NCI-H460 (cell line): ENCODE results near the gene NOD1. TPM values are rescaled to one million over a fixed set of nuclear protein-coding genes. Genes with fewer than 3 reads are reported as not detected.
A peak's percentile ranks its signal among the peaks of the same experiment; 100 is the strongest.
"Not testable (repeated sequence)": the region's sequence is repeated elsewhere in the genome, so short reads cannot be mapped to it uniquely, and the experiment has no call there.

Source experiments
- DNase-seq: peaks from one replicate; pipeline ENCODE4 v3.0.0-alpha.2; 2016; ENCODE audit warnings: low read depth; ENCODE audit errors: extremely low read depth
- polyA plus RNA-seq: library from polyadenylated mRNA; depleted of rRNA; stranded (reverse); fragments of >200 nt; gene quantifications from 2 replicates; pipeline ENCODE4 v1.2.3, GENCODE V29; 2014; cell fraction: nucleus; rRNA removed
- total RNA-seq: library from RNA; depleted of rRNA; stranded (reverse); fragments of >200 nt; shearing (Covaris generic); gene quantifications from 2 replicates; pipeline ENCODE4 v1.2.3, GENCODE V29; 2014; rRNA removed

The NOD1 gene
- 5.0 and 7.7 TPM in 2 replicates for total RNA-seq
- 21.1 and 22.2 TPM in 2 replicates for polyA plus RNA-seq

DNA sequence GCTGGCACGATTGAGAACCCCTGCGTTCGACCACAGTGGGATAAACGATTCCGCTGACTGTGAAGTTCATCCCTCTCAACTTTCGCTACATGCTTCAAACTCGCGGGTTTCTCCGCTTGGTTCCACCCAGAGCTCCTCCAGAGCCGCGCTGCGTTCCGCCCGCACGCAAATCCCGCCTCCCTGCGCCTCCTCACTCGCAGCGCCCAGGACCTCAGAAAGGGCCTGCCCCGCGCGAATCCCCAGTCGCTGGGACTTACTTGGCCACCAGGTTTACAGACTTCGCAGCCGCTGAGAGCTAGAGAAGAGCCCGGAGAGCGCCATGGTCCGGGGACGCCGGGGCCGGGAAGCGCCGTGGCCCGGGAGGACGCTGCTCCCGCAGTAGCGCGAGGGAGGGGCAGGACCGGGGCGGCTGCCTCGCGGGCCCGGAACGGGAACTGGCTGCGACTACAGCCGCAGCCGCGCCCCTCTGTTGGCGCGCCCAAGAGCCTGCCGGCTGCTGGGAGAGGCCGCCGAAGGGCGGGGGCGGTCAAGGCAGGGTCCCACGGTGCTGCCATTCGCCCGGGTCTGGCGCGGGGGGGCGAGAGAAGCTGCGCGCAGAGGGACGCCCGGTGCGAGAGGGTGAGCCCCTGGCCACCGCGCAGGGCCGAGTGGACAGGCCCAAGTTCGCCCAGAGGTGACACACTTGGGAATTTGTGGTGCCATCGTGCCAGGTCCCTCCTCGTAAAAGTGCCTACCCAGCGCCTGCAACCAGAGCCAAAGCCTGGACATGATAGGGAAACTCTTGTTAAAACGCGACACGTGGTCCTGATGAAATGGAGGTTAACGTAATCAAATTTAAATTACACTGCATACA lies at the start of gene NOD1:
Gene NOD1, minus strand, starts transcription at position 436 of the 853 bp plus-strand sequence. CDS start 21,863 bp downstream, outside the sequence.
- DNase-seq = peak; percentile 67

GRCh38 chr7:30527297-30527696 lies 48.7 kb upstream of the NOD1 start:
- not testable (repeated sequence) for DNase-seq

DNA sequence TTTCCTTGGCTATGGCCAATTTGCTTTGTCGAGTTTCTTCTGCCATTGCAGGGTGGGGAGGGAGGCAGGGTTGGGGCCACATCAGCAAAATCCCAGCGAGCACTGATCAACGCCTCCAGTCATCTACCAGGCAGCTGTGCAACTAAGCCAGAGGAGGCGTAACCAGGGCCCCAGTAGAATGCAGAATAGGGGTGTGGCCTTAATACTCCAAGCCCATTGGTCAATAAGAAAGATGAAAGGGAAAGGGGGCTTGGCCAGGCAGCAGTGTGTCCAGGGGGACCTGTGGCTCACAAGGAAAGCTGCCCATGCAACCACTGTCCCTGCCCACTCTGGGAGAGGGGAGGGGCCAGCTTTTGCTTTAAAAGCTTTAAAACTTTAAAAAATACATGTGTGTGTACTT lies 47.6 kb upstream of the NOD1 start:
- DNase-seq = no peak

DNA sequence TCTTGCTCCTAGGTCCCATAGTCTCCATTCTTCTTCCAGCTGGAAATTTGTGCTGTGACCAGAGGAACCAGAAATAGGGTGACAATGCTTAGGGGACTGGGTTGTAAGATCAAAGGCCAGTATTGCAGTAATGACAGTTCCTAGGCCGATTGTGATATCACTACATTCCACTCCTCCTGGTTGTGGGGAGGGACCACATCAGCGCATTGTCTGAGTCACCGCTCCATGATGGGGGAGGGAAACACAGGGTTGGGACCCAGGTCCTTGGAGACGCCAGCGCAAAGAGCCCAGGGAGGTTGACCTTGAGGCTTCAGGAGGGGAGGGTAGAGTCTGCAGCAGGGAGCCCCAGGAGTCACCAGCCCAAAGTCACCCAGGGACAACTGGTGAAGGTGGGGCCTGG lies 46.8 kb upstream of the NOD1 start:
- no peak for DNase-seq

DNA sequence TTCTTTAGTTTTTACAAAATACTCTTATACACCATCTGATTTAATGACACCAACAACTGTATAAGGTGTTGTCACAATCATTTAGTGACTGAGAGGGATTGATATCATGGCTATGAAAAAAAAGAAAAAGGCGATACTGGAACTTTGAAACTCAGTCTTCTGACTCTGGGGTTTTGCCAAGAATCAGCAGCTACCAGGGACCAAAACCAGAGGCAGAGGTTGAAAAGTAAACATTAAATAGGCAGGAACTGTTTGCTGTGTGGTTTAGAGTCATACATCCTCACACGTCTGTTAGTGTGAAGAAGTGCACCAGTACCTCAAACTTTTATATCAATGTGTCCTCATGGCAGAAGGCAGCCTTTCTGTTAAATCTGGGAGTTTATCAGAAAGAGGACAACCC lies 46.0 kb upstream of the NOD1 start:
- DNase-seq = no peak

DNA sequence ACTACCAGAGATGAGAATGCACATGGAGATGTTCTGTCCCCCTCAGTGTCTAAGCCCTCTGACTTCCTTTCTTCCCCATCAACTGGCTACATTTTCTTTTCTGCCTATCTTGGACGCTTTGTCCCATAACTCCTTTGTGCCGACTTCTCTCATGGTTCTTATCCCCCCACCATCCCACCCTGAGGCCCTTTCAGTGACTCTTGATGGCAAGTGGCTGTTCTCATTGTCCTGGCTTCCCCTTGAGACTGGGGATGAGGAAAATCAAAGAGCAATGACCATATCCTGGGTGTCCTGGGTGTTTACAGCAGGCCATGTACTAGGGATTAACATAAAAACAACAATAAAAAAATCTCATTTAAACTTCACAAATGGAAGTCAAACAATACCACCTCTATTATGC lies 44.9 kb upstream of the NOD1 start:
- no peak for DNase-seq

DNA sequence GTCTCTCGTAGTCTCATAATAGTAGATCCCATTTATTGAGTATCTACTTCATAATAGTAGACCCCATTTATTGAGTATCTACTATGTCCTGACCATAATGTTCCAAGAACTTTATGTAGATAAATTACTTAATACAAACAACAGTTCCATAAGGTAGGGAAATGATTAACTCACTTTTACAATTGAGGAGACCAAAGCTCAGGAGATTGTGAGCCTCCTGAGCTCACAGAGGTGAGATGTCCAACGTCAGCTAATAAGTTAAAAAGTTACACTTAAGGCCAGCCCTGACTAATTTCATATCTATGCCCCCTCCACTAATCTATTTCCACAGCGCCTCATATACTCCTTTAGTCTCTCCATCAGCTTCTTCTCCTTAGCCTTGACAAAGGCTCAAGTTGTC lies 43.6 kb upstream of the NOD1 start:
- DNase-seq = no peak

GRCh38 chr7:30521532-30521931 lies 42.9 kb upstream of the NOD1 start:
- DNase-seq = no peak

DNA sequence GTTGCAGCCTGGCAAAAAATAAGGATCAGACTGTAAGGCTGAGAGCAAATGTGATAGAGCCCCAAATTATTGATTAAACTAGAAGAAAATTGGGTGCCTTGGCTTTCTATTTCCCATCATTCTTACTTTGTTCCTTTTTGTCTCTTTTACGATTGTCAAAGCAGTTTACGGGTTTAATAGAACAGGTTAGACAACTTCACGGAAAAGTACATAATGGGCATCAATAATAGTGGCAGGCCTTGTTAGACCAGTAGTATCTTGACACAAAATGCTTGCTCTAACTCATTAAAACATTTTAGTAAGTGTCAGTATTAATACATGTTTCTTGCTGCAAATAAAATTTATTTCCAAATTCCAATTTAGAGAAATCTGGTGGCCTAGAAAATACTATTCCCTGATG lies 40.5 kb upstream of the NOD1 start:
- no peak for DNase-seq

DNA sequence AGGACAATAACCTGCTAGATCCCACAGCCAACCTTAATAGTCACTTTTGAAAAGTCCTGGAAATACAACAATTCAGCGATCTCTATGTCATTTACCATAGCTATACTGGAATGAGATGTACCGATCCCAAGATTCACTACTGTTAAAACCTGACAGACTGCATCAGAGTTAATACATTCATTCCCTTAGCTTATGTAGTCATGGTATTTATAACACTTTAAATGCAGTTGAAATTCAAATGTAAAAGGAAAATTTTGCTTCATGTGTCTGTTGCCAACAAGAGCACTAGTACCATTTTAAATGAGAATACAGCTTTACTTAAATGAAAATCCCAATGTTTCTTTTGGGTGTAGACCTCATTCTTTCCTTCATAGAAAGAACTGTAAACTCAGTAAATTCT lies 37.2 kb upstream of the NOD1 start:
- DNase-seq = no peak

GRCh38 chr7:30514776-30515175 lies 36.2 kb upstream of the NOD1 start:
- no peak for DNase-seq

DNA sequence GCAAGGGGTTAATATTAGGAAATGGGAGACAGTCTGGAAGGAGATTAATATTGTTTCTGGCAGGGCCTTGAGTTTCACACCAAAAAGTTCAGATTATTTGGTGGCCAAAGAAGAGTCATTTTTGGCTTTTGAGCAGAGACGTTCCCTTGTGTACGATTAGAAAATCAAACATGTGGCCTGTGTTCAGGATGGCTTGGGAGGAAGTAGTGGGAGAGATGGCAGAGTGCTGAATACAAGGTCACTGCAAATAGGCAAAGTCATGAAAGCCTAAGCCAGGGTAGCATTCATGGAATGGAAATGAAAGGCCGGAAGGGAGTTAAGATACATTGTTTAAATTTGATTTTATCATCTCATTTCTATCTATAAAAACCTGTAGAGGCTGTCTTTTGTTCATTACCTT lies 35.6 kb upstream of the NOD1 start:
- no peak for DNase-seq

DNA sequence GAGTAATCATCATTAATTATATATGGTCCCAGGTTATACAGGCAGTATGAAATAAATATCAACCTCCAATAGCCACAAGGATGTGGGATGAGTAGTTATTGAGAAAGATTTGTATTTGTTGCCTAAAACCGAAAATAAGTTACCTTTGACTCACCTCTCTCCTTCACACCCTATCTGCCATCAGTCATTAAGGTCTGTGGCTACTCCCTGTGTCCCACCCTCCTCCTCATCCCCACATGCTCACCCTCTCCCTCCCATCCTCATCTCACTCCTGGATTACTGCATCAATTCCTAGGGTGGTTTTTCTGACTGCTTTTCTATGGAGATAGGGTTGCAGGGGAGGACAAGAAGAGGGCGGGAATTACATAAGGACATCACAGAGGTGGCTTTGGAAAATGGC lies 35.2 kb upstream of the NOD1 start:
- no peak for DNase-seq

GRCh38 chr7:30511973-30512662 lies 33.5 kb upstream of the NOD1 start:
- DNase-seq = no peak

DNA sequence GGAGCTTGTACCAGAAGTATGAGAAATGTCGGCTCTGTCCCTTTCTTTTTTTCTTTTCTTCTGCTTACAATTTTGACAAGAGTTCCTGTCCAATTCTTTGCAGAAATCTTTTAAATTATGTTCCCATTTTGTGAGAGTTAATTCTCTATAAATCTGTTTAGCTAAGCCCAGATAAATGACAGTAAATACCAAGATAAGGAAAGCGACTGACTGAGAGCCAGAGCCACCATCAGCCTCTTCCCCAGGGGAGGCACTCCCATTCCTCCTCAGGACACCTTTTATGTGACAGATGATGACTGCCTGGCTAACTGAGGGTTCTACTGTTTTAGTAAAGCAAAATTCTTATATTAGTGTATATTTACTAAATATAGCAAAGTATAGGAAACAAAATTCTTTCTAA lies 32.9 kb upstream of the NOD1 start:
- DNase-seq = no peak

DNA sequence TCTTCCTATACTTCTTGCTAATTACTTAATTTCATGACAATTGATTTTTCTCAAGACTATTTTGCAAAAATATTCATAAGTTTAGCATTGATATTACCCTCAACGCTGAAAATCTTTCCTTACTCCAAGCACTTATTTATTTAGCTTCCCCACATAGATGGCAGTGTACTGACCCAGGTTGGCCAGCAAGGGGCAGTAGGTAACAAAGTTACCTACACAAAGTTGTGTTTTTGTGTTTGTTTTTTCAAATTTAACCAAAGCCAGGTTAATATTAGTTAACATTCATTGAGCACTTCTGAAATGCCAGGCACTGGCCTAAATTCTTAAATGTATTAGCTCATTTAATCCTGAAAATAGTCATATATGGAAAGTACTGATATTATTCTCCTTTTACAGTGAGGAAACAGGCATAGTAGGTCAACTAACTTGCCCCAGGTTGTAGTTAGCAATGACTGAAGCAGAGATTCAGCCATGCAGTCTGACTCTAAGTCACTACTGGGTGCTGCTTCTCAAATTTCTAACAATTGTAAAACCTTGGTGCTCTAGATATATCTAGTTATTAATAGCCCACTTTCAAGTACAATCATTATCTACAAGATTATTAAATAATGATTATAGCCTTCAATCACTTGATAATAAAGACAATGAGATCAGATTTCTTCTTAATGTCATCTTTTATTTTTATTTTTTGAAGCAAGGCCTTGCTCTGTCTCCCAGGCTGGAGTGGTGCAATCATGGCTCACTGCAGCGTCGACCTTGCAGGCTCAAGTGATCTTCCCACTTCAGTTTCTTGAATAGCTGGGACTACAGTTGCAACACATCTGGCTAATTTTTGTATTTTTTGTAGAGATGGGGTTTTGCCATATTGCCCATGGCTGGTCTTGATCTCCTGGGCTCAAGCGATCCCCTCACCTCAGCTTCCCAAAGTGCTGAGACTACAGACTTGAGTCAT lies 31.8 kb upstream of the NOD1 start:
- no peak for DNase-seq

DNA sequence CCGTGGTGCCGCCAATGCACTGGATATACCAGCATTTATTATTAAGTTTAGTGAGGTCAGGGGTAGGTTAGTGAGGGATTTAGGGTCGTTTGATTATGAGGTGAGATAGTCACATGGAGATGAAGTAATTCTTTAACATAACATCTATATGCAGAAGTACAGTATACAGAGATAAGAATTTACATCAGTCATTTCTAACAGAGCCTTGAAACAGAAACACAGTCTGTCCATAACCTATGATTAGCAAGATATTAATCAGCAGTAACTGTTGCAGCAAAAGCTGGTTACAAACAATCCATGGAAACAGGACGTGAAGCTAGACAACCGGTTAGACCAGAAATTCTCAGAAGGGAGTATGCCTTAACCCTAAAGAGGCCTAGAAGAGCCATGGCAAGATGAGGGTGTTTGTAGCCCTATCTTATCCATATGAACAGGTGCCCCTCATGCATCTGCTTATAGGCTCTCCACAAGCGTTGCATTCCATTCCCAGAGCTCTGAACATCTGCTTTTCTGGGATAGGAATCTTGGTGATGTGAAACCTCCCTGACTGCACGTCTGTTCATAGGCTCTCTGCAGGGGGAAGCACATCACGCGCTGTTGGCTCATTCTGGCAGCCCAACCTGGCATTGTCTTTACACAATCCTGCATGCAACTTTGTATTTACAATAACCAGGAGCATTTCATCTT lies 30.7 kb upstream of the NOD1 start:
- not testable (repeated sequence) for DNase-seq

- DNase-seq = not testable (repeated sequence)
These were observed 28.8 kb upstream of the NOD1 start for GRCh38 chr7:30507346-30507900.

- no peak for DNase-seq
These were observed 26.7 kb upstream of the NOD1 start for GRCh38 chr7:30505174-30505697.
